ENCODE measurements around the gene STRN3.

DNA sequence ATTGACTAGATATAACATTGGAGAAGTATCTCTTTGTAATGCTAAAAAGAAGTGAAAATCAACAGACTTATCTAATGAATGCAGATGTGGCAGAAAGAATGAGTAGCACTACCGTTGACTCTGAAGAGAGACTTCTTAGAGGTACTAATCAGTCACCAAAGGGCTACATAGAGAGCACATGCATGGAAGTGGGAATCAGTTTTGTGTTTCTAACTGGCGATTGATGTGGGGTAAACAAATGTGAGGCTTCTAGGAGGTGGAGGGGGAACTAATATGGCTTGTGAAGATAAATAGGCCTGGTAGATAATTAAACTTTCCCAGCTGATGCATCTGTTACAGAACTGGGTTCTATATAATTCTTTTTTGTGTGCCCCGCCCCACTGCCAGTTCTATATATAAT is 141.3 kb downstream of the STRN3 start:
- TF ChIP-seq EZH2 (IDR thresholded peaks at IDR 0.05; ENCODE audit: insufficient read depth, poor library complexity, severe bottlenecking), result no peak
- TF ChIP-seq EZH2phosphoT487 (IDR thresholded peaks at IDR 0.05; ENCODE audit: insufficient read depth, low read depth), result no peak

All from GM23248 (cell line).